ENCODE measurements around the gene TPRG1. TPM values are rescaled to one million over a fixed set of nuclear protein-coding genes. Genes with fewer than 3 reads are reported as not detected.

The TPRG1 gene
- total RNA-seq, 1 experiment from 2014 or later = 0.55 TPM

DNA sequence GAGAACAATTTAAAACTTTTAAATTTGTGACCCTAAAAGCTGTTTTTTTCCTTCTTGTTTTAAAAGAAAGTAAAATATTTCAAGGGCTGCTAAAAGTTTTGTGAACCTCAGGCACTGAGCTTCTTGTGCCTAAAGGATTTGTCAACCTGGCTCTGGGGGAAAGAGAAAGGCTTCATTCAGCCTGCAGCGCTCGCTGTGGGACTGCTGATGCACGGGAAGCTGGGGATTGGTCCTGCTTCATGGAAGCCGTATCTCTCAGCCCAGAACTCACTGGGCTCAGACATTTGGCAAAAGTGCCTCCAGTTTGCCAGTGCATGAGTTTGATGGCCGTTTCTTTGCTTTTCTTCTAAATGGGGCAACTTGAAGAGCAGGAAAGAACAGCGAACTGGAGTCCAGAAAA is 30.8 kb downstream of the TPRG1 start:
- no peak for DNase-seq (ENCODE audit: low spot score)
- Mint-ChIP-seq H3K4me1 (peaks cover 7% of the 10 kb centered on the region), H3K27ac (no peak overlapping the region), H3K27me3 (ENCODE audit: low read depth) (no peaks in the 10 kb centered on the region), H3K4me3 (no peak overlapping the region), H3K9me3 (peaks cover 8% of the 10 kb centered on the region), H3K36me3 (no peaks in the 10 kb centered on the region)
- peak; percentile 50 for ATAC-seq
- ChIA-PET CTCF (interaction anchor here (1.2 kb wide), 1 partner anchor 33 kb away, joined by 5 read pairs; no protein-coding TSS in a partner anchor), POLR2A (no interaction called here)
- TF ChIP-seq, protein P1, sequence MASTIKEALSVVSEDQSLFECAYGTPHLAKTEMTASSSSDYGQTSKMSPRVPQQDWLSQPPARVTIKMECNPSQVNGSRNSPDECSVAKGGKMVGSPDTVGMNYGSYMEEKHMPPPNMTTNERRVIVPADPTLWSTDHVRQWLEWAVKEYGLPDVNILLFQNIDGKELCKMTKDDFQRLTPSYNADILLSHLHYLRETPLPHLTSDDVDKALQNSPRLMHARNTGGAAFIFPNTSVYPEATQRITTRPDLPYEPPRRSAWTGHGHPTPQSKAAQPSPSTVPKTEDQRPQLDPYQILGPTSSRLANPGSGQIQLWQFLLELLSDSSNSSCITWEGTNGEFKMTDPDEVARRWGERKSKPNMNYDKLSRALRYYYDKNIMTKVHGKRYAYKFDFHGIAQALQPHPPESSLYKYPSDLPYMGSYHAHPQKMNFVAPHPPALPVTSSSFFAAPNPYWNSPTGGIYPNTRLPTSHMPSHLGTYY (CRISPR knock-in tag; IDR thresholded peaks at IDR 0.05) = no peak
- no peak for TF ChIP-seq ZNF219 (CRISPR knock-in tag; IDR thresholded peaks at IDR 0.05; ENCODE audit: borderline replicate concordance)

DNA sequence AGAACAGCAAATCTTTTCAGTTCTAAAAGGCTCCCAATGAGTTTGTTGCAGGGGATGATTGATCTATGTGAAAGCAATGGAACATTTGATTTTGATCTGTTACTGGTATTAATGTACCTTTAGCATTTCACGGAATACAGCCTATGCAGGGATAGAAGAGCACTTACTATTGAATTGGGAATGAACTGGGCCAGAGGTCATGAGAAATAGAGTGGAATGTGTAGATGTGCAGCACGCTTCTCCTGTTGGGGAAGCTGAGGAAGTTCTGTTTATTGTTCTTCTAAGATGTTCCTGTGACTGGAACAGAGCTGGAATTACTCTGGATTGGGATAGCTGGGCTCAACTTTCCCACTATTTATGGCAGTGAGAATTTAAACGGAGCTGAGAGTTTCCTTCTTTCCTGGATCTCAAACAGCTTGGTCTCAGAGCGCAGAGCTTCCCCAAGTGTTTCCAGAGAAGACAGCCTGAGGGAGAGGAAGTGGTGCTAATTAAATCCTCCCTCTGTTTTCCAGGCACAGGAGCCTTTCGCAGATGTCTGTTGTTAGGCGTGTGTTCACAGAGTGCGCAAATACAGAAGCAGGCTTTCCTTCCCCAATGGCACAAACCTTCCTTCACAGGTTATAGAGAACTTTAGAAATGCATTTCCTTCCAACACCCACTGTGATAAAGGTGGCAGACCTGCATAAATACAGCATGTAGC is 32.5 kb downstream of the TPRG1 start:
- DNase-seq (ENCODE audit: low spot score) = no peak
- peak; percentile 48 for ATAC-seq
- Mint-ChIP-seq H3K4me1 (peaks cover 7% of the 10 kb centered on the region), H3K9me3 (no peaks in the 10 kb centered on the region), H3K27me3 (ENCODE audit: low read depth) (no peaks in the 10 kb centered on the region), H3K4me3 (no peak overlapping the region), H3K27ac (no peak overlapping the region), H3K36me3 (no peaks in the 10 kb centered on the region)
- ChIA-PET CTCF (interaction anchor here (0.6 to 1.7 kb wide), 3 partner anchors 9 to 250 kb away, joined by 3 to 7 read pairs (median 3); no protein-coding TSS in a partner anchor), POLR2A (no interaction called here)
- TF ChIP-seq, protein P1 (CRISPR knock-in tag; IDR thresholded peaks at IDR 0.05) = no peak
- TF ChIP-seq SMAD4 (CRISPR knock-in tag; IDR thresholded peaks at IDR 0.05) = no peak
- TF ChIP-seq ZNF396 (CRISPR knock-in tag; IDR thresholded peaks at IDR 0.05; ENCODE audit: borderline replicate concordance) = no peak
- TF ChIP-seq EMX1 (CRISPR knock-in tag; IDR thresholded peaks at IDR 0.05) = no peak
- TF ChIP-seq NFYB (CRISPR knock-in tag; conservative IDR thresholded peaks at IDR 0.05; ENCODE audit: low read depth) = no peak
- no peak for TF ChIP-seq TCF7 (CRISPR knock-in tag; IDR thresholded peaks at IDR 0.05; ENCODE audit: low read depth)
- TF ChIP-seq, protein P2, sequence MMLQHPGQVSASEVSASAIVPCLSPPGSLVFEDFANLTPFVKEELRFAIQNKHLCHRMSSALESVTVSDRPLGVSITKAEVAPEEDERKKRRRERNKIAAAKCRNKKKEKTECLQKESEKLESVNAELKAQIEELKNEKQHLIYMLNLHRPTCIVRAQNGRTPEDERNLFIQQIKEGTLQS (CRISPR knock-in tag; conservative IDR thresholded peaks at IDR 0.05) = no peak
- TF ChIP-seq, protein P3, sequence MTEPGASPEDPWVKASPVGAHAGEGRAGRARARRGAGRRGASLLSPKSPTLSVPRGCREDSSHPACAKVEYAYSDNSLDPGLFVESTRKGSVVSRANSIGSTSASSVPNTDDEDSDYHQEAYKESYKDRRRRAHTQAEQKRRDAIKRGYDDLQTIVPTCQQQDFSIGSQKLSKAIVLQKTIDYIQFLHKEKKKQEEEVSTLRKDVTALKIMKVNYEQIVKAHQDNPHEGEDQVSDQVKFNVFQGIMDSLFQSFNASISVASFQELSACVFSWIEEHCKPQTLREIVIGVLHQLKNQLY (CRISPR knock-in tag; IDR thresholded peaks at IDR 0.05) = no peak
- no peak for TF ChIP-seq ELF4 (CRISPR knock-in tag; IDR thresholded peaks at IDR 0.05; ENCODE audit: low read depth)

DNA sequence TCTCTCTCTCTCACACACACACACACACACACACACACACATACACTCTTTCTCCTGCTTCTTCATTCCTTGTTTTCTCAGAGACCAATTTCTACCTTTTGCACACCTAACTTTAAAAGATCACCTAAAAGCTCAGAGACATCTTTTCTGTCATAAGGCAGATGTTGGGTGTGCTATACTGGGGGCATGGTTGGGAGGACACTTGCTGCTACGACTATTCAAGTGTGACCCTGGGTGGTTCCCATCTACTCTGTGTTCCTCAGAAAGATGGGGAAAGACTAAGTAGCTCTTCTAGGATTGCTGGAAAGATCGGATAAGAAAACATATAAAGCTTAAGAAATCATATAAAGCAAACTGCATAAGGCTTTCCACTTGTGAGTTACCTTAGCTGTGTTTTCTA is 33.2 kb downstream of the TPRG1 start:
- no peak overlapping the region for H3K4me3 Mint-ChIP-seq

More for the DNA sequence above, 33.2 kb downstream of the TPRG1 start:
- ChIA-PET CTCF (interaction anchor here (0.7 to 1.7 kb wide), 3 partner anchors 10 to 250 kb away, joined by 3 to 7 read pairs (median 4); no protein-coding TSS in a partner anchor), POLR2A (no interaction called here)
- H3K36me3 Mint-ChIP-seq = no peaks in the 10 kb centered on the region
- TF ChIP-seq, protein P4, sequence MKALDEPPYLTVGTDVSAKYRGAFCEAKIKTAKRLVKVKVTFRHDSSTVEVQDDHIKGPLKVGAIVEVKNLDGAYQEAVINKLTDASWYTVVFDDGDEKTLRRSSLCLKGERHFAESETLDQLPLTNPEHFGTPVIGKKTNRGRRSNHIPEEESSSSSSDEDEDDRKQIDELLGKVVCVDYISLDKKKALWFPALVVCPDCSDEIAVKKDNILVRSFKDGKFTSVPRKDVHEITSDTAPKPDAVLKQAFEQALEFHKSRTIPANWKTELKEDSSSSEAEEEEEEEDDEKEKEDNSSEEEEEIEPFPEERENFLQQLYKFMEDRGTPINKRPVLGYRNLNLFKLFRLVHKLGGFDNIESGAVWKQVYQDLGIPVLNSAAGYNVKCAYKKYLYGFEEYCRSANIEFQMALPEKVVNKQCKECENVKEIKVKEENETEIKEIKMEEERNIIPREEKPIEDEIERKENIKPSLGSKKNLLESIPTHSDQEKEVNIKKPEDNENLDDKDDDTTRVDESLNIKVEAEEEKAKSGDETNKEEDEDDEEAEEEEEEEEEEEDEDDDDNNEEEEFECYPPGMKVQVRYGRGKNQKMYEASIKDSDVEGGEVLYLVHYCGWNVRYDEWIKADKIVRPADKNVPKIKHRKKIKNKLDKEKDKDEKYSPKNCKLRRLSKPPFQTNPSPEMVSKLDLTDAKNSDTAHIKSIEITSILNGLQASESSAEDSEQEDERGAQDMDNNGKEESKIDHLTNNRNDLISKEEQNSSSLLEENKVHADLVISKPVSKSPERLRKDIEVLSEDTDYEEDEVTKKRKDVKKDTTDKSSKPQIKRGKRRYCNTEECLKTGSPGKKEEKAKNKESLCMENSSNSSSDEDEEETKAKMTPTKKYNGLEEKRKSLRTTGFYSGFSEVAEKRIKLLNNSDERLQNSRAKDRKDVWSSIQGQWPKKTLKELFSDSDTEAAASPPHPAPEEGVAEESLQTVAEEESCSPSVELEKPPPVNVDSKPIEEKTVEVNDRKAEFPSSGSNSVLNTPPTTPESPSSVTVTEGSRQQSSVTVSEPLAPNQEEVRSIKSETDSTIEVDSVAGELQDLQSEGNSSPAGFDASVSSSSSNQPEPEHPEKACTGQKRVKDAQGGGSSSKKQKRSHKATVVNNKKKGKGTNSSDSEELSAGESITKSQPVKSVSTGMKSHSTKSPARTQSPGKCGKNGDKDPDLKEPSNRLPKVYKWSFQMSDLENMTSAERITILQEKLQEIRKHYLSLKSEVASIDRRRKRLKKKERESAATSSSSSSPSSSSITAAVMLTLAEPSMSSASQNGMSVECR (CRISPR knock-in tag; IDR thresholded peaks at IDR 0.05; ENCODE audit: borderline replicate concordance) = no peak
- TF ChIP-seq, protein P5, sequence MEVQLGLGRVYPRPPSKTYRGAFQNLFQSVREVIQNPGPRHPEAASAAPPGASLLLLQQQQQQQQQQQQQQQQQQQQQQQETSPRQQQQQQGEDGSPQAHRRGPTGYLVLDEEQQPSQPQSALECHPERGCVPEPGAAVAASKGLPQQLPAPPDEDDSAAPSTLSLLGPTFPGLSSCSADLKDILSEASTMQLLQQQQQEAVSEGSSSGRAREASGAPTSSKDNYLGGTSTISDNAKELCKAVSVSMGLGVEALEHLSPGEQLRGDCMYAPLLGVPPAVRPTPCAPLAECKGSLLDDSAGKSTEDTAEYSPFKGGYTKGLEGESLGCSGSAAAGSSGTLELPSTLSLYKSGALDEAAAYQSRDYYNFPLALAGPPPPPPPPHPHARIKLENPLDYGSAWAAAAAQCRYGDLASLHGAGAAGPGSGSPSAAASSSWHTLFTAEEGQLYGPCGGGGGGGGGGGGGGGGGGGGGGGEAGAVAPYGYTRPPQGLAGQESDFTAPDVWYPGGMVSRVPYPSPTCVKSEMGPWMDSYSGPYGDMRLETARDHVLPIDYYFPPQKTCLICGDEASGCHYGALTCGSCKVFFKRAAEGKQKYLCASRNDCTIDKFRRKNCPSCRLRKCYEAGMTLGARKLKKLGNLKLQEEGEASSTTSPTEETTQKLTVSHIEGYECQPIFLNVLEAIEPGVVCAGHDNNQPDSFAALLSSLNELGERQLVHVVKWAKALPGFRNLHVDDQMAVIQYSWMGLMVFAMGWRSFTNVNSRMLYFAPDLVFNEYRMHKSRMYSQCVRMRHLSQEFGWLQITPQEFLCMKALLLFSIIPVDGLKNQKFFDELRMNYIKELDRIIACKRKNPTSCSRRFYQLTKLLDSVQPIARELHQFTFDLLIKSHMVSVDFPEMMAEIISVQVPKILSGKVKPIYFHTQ (CRISPR knock-in tag; IDR thresholded peaks at IDR 0.05) = no peak
- TF ChIP-seq, protein P6, sequence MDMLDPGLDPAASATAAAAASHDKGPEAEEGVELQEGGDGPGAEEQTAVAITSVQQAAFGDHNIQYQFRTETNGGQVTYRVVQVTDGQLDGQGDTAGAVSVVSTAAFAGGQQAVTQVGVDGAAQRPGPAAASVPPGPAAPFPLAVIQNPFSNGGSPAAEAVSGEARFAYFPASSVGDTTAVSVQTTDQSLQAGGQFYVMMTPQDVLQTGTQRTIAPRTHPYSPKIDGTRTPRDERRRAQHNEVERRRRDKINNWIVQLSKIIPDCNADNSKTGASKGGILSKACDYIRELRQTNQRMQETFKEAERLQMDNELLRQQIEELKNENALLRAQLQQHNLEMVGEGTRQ (CRISPR knock-in tag; IDR thresholded peaks at IDR 0.05) = no peak
- TF ChIP-seq, protein P7, sequence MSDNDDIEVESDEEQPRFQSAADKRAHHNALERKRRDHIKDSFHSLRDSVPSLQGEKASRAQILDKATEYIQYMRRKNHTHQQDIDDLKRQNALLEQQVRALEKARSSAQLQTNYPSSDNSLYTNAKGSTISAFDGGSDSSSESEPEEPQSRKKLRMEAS (CRISPR knock-in tag; IDR thresholded peaks at IDR 0.05) = no peak
- TF ChIP-seq NFATC4 (CRISPR knock-in tag; IDR thresholded peaks at IDR 0.05) (no peak), ZNF121 (CRISPR knock-in tag; IDR thresholded peaks at IDR 0.05) (no peak), CREM (CRISPR knock-in tag; IDR thresholded peaks at IDR 0.05) (no peak), EMX1 (CRISPR knock-in tag; IDR thresholded peaks at IDR 0.05) (no peak)
- peaks cover 7% of the 10 kb centered on the region for H3K4me1 Mint-ChIP-seq
- H3K9me3 Mint-ChIP-seq = no peaks in the 10 kb centered on the region
- DNase-seq (ENCODE audit: low spot score) (no peak), ATAC-seq (no peak)
- H3K27me3 Mint-ChIP-seq (ENCODE audit: low read depth) = no peaks in the 10 kb centered on the region
- H3K27ac Mint-ChIP-seq = no peak overlapping the region
